HG03039 (cell line): ENCODE results near the gene BMS1.
"Not testable (repeated sequence)": the region's sequence is repeated elsewhere in the genome, so short reads cannot be mapped to it uniquely, and the experiment has no call there.

Experiments used
- ATAC-seq: cut with Tn5 transposase; IDR thresholded peaks from one replicate; pipeline ENCODE4 v1.9.1; 2021; ENCODE audit warnings: mild to moderate bottlenecking, moderate library complexity; ENCODE audit not compliant: unreplicated experiment

BMS1 gene

GRCh38 chr10:42795701-42796100 is 13.1 kb downstream of the BMS1 start:
- no peak for ATAC-seq

- peak; percentile 63 for ATAC-seq
These were observed 18.5 kb downstream of the BMS1 start for GRCh38 chr10:42801135-42801534.

- ATAC-seq: no peak
These were observed 20.3 kb downstream of the BMS1 start for GRCh38 chr10:42802876-42803275.

DNA sequence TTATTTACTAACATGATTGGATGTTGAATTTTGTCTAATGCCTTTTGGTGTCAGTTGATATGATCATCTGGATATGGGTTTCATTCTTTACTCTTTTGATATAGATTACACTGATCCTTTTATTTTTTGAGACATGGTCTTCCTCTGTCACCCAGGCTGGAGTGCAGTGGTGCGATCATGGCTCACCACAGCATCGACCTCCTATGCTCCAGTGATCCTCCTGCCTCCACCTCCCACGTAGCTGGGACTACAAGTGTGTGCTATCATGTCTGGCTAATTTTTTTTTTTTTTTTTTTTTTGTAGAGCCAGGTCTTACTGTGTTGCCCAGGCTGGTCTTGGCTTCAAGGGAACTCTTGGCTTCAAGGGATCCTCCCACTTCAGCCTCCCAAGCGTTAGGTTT is 27.1 kb downstream of the BMS1 start:
- no peak for ATAC-seq

DNA sequence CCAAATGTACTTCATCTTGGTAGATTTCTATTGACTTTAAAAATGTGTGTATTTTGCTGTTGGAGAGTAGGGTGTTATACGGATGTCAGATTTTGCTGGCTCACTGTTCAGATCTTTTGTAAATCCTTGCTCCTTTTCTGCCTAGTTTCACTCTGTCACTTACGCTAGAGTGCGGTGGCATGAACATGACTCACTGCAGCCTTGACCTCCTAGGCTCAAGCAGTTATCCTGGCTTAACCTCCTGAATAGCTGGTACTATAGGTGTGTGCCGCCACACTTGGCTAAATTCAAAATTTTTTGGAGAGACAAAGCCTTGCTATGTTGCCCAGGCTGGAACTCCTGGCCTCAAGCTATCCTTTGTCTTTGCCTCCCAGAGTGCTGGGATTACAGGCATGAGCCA is 29.4 kb downstream of the BMS1 start:
- ATAC-seq: no peak

DNA sequence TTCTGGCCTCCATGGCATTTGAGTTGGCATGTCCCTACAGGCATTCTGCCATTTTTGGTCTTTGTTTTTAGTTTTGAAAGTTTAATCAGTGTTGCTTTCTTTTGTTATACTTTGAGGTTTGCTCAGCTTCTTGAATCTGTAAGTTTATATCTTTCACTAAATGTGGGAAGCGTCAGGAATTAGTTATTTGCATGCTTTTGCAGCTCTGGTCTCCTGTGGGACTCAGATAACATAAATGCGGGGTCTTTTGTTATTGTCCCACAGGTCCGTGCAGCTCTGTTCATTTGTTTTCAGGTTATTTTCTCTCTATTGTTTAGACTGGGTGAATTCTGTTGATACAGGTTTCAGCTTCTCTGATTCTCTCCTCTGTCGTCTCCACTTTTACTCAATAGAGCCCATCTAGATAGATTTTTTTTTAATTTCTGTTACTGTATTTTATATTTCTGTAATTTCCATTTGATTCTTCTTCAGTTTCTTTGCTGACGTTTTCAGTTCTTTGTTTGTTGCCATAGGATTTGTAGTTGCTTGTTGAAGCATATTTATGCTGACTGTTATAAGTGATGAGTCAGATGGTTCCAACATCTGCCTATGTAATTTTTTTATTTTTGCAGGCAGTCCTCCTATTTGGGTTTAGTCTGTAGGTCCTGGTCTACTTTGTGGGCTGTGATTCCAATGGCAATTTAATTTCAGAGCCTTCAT is 31.5 kb downstream of the BMS1 start:
- ATAC-seq: not testable (repeated sequence)

DNA sequence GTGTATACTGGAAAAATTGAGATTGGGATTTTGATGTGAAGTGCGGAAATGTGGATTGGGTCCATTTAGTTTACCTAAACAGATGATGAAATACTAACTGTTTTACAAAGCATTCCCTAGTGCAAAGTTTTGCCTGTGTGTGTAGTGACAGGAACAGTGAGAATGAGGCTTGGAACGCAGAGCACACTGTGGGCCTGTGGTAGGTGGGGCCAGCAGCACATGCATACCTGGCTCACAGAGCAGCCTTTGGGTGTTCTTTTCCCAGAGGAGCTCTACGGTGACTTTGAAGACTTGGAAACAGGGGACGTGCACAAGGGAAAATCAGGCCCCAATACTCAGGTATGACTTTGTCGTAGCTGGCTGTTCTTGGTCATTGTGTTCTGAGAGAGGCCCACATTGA is 33.7 kb downstream of the BMS1 start:
- not testable (repeated sequence) for ATAC-seq

DNA sequence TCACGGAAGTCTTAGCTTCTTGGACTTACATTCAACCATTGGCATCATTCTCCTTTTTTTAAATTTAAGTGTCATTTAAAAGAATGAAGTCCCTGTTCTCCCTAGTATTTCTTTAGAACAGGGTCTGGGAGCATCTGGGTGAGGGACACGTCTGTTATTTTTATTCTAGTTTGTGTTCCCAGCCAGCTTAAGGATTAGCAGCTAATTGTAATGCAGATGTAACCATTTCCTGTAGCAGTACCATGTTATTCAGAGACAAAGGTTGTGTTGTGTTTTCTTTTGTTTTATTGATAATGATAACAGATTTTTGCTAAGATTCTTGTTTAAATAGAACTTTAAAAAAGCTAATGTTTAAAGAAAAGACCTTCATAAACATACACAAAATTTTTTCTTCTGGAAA is 34.3 kb downstream of the BMS1 start:
- ATAC-seq: no peak

DNA sequence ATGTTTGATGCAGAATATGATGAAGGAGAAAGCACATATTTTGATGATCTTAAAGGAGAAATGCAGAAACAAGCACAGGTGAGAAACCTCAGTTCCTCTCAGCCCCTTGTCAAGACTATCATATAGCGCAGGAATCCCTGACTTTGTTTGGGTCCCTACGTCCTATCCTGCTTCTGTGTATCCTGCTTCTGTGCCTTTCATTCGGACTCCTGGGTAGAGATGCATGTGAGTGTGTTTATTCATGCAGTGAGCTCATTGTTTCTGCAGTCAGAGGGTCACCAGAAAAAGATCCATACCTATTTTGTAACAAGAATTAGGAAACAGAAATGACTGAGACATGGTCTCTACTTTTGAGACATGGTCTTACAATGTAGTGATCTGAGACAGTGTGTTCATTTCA is 34.8 kb downstream of the BMS1 start:
- not testable (repeated sequence) for ATAC-seq

DNA sequence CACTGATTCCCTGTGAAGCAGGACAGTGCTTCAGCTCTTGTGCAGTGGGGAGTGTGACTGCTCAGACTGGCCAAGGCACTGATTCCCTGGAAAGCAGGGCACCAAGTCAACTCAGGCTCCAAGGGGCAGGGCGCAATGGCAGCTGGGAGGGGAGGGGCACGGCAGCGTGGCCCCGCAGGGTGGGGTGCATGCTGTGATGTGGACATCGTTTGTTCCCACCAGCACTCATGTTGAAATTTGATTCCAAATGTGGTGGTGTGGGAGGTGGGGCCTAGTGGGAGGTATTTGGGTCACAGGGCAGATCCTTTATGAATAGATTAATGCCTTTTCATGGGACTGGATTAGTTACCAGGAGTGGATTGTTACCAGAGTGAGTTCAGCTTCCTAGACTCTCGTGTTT is 44.2 kb downstream of the BMS1 start:
- ATAC-seq: not testable (repeated sequence)

DNA sequence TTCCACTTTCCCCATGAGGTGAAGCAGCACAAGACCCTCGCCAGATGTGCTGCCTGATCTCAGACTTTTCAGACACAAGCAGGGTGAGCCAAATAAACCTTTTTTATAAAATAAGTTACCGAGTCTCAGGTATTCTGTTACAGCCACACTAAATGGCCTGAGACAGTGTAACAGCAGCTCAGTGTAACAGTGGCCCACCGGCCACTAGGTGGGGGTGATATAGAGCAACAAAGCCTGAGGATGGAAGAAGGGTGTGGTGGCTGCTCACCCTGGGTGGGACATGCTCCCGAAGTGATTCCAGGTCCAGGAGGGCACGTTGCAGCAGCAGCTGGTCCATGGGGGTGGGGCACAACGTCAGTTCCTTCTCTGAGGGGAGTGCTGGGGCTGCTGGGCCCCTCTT is 44.6 kb downstream of the BMS1 start:
- no peak for ATAC-seq

GRCh38 chr10:42828391-42828790 is 45.8 kb downstream of the BMS1 start:
- not testable (repeated sequence) for ATAC-seq

DNA sequence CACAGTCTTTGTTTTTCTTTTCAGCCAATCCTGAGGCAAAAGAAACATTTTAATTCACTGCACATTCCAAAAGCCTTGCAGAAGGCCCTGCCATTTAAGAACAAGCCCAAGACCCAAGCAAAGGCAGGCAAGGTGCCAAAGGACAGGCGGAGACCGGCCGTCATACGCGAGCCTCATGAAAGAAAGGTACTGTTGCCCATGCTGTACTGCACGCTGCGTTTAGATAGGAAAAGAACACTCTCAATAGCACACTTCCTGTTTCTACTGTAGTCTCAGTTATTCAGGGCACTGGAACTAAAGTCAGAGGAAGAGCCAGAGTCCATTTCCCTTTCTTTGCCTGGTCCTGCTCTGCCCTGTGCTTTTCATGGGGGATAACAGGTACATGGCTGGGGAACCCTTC is 47.6 kb downstream of the BMS1 start:
- ATAC-seq: no peak

DNA sequence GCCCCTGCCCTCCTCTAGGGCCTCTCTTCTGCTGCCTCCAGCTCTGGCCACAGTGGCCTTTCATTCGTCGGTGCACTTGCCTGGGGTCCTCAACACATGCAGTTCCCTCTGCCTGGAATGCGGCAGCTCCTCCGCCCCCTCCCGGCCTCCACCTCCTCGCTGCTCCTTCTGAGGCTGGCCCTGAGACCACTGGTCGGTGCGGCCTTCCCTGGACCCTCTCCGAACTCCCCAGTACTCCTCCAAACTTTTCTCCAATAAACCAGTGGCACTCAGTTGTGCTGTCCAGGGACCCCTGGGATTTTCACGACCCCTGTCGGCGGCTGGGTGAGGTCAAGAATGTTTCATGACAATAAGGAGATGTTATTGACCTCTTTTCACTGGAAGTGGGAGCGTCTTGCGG is 53.5 kb downstream of the BMS1 start:
- ATAC-seq: no peak

GRCh38 chr10:42836771-42837468 is 54.3 kb downstream of the BMS1 start:
- ATAC-seq: no peak

GRCh38 chr10:42844810-42845209 is 62.2 kb downstream of the BMS1 start:
- not testable (repeated sequence) for ATAC-seq

DNA sequence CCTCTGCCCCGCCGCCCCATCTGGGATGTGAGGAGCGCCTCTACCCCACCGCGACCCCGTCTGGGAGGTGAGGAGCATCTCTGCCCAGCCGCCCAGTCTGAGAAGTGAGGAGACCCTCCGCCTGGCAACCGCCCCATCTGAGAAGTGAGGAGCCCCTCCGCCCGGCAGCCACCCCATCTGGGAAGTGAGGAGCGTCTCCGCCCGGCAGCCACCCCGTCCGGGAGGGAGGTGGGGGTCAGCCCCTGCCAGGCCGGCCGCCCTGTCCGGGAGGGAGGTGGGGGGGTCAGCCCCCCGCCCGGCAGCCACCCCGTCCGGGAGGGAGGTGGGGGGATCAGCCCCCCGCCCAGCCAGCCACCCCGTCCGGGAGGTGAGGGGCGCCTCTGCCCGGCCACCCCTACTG is 64.7 kb downstream of the BMS1 start:
- not testable (repeated sequence) for ATAC-seq

DNA sequence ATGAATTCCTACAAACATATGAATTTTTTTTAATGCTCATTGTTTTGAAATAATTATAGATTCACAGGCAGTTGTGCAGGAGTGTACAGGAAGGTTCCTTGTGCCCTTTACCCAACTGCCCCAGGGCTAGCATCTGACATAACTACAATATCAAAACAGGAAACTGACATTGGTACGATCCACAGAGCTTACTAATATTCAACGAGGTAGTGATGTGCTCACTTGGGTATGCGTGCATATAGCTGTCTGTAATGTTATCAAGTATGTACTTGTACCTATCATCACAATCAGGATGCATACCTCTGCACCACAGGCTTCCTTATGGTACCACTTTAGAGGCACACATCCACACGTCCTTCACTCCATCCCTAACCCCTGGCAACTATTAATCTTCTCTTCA is 68.3 kb downstream of the BMS1 start:
- ATAC-seq: no peak

GRCh38 chr10:42859256-42859655 is 76.7 kb downstream of the BMS1 start:
- ATAC-seq: no peak

DNA sequence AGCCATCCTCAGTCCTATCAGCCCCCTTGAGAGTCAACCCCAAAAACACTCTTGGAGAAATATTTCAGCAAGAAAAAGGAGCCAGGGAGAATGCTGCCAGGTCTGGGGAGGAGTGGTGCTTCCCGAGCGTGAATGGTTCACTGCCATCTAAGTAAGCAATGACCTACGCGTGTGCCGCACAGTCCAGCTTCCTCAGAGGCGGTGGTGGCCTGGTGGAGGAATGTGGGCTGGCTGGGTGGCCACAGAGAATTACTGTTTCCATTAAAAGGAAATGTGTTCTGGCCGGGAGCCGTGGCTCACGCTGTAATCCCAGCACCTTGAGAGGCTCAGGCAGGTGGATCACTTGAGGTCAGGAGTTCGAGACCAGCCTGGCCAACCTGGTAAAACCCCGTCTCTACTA is 77.4 kb downstream of the BMS1 start:
- ATAC-seq: not testable (repeated sequence)

DNA sequence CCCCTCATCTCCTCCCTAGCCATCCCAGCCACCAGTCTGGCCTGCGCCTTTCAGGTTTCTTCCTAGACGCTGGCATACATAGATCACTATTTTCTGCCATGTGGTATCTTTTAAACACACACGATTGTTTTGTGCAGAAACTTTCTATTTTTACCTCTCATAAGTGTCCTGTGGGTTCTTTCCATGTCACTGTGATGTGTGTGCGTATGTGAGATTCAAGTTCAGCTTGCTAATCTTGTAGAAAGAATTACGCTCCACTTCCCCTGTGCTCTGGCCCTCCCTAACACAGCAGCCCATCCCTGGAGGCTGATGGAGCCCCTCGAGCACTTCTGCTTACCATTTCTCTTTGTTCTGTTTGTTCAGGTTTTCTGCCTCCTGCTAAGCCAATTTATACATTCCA is 80.2 kb downstream of the BMS1 start:
- ATAC-seq: not testable (repeated sequence)

GRCh38 chr10:42864575-42864974 is 82.0 kb downstream of the BMS1 start:
- ATAC-seq: no peak

GRCh38 chr10:42865716-42866114 is 83.1 kb downstream of the BMS1 start:
- no peak for ATAC-seq
